Islet precursor cell (in vitro differentiated cells): ENCODE results near the gene MET.
"Not testable (repeated sequence)": the region's sequence is repeated elsewhere in the genome, so short reads cannot be mapped to it uniquely, and the experiment has no call there.

Source experiments
- DNase-seq: peaks from one replicate; pipeline ENCODE4 v3.0.0-alpha.2; 2018

Gene MET

DNA sequence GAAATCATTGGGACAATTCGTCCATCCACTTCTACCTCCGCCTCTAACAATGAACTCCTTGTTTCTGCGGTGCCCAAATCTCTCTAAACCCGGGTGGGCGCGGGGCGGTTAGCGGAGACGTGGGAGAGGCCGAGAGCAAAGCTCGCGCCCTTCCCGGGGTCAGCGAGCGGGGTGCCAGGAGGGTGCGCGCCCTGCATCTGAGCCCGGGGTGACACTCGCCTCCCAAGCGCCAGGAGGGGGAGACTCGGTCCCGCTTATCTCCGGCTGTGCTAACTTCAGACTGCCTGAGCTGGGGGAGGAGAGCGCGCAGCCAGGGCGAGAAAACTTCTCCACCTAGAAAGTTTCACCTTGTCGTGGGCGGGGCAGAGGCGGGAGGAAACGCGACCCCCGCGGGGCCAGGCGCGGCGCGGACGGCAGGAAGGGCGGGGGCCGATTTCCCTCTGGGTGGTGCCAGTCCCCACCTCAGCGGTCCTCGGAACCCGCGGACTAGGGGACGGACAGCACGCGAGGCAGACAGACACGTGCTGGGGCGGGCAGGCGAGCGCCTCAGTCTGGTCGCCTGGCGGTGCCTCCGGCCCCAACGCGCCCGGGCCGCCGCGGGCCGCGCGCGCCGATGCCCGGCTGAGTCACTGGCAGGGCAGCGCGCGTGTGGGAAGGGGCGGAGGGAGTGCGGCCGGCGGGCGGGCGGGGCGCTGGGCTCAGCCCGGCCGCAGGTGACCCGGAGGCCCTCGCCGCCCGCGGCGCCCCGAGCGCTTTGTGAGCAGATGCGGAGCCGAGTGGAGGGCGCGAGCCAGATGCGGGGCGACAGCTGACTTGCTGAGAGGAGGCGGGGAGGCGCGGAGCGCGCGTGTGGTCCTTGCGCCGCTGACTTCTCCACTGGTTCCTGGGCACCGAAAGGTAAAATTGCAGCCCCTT is at the start of gene MET:
MET (plus strand) TSS at position 516 of the 915 bp plus-strand sequence. CDS start 26,889 bp downstream, outside the sequence.
- DNase-seq = peak; percentile 88

DNA sequence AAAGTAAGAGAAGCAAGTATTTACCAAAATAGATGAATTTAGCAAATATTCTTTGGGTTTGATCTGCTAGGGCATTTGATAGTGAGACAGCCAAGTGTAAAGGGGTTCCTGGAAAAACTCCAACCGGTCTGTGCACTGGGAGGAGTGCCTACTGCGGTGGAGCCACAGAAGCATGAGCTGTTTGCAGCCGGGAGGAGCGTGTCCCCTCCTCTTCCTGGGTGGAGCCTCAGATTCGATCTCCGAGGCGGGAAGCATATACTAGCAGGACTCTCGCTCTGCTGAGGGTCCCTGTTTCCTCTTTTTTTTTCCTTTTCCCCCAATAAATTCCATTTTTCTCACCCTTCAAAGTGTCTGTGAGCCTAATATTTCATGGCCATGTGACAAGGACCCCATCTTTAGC is 45.1 kb upstream of the MET start:
- no peak for DNase-seq

DNA sequence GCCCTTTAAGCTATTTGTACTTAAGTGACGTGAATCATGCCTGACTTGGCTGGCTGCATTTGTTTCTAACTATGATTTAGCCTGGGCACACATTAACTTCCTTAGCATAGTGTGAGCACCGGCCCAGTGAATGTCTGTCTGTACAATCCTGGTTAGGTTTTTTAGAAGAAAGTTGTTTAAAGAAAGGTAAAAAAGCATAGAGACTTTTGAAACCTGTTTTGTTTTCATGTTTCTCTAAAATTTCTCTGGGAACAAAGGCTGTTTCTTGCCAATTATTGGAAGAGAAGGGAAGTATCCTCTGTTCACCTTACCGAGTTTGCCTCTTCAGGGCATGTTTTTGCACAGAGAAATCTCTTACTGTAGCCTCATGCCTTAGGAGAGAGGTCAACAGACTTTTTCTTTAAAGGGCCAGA is 42.9 kb upstream of the MET start:
- no peak for DNase-seq

DNA sequence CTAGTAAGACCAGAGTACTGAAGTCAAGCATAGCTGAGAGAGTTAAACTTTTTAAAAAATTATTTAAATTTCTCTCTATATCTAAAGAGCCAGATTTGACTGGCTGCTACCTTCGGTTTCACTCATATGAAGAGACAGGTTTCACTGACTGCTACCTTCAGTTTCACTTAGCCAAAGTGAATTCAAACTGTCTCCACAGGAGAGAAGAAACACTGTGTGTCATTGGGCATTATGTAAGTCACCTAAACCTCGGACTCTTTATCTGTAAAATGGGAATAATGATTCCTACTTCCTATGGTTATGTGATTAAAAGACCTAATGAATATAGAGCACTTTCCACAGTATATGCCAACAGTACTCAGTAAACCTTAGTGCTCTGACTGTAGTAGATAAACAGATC is 41.6 kb upstream of the MET start:
- DNase-seq = no peak

DNA sequence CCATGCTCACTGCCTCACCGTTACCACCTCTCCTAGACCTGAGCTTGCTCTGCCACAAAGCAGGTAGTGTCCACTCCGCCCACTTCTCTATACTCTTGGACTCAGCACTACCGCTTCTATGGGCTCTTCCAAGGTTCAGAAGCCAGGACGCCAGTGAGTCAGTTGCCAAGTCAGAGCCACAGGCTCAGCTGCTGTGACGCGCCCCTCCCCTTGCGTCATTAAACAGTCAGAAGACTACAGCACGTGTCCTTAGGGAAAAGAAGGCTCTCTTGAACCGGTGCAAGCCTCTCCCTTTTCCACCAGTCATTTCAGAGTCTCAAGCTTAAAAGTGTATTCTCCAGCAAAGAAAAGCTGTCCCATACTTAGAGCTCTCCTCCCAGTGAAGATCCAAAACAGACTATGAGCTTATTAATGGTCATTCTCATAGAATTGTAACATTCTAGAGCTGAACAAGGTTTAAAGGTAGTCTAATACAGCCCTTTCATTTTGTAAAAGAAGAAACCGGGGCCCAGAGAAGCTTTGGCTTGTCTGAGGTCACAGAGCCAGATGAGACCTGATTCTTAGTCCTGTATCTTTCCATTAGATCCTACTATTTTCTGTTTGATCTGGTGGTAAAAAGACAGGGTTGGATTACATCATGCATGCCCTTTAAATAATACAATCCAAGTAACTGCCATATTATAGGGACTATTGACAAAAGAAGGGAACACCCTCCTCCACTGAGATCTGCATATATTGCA is 40.9 kb upstream of the MET start:
- peak; percentile 85 for DNase-seq

DNA sequence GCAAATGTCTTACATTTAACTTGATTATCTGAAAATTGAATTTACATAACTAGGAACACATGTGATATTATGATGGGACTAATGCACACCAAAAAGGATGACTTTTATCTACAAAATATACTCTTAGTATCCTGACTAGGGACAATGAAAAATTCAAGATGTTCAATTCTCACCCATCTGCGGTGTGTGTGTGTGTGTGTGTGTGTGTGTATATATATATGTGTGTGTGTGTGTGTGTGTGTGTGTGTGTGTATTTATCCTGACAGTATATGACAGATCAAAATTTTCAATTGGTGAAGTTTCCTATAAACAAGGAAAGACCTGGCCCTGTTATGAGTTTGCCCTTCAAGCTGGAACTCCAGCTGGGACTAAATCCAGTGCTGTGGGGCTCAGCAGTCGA is 40.3 kb upstream of the MET start:
- no peak for DNase-seq

DNA sequence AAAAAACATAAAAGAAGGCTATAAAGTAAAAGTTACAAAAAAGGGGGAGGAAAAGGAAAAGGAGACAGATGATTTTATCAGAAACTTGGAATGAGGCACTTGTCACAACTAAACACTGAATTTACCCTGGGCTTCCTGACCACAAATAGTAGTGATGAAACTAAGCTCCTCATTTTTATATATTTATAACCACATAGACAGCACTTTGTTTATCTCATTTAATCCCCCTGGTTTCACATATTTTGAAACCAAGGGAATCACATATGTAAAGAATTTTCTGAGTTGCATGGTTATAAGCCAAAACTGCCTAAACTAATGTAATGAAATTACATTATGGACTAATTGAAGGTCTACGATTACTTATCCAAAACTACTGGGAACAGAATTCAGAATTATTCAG is 39.6 kb upstream of the MET start:
- DNase-seq = no peak

DNA sequence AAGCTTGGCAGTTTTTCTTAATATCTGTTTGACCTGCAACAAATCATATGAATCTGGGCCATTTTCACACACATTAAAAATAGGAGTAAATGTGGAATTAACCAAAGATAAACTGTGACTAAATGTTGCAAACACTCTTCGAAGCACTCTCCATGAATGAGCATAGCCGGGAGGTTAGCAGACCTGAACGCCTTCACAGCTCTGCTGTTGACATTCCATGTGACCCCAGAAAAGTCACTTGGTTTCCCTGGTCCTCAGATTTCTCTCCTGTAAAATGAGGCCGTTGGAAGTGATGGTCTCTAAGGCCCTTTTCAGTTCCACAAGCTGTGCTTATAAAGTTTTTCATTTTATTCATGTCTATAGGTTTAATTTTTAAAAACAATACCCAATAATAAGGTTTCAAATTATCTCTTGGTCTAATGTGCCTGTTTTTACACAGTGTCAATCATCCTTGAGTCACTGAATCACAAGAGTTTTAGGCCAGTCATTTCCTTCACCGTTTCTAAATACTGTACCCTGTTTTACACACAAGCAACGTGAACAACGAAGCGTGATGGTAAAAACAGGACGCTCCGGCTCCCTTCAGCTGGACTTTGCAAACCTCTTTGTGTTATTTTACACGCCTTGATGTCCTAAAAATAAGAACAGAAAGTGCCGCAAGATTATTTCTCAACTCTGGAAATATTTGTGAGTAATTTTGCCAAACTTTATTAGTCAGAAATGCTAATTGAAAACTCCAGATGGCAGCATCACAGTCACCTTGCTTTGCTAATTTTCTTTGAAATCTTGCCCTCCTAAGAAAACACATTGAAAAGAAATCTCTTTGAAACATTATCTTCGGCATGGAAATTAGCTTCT is 38.6 kb upstream of the MET start:
- no peak for DNase-seq

DNA sequence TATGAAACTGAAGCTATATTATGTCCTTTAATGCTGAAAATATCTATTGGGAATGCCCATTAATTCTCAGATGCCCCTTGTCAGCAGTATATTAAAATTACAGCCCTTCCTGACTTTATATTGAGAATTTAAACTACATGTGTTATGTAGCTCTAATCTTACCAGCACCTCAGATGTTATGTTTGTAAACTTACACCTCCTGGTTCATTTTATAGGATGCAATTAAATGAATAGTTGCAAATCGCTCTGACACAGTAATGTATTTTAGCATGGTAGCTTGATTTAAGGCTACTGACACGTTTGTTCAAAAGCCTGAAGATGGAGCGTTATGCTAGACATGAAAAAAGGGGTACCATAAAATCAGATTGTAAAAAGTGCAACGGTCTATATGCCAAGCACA is 35.0 kb upstream of the MET start:
- DNase-seq = no peak

DNA sequence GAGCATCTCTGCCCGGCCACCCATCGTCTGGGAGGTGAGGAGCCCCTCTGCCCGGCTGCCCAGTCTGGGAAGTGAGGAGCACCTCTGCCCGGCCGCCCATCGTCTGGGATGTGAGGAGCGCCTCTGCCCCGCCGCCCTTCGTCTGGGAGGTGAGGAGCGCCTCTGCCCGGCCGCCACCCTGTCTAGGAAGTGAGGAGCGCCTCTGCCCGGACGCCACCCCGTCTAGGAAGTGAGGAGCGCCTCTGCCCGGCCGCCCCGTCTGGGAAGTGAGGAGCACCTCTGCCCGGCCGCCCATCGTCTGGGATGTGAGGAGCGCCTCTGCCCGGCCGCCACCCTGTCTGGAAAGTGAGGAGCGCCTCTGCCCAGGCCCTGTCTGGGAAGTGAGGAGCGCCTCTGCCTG is 33.4 kb upstream of the MET start:
- not testable (repeated sequence) for DNase-seq

DNA sequence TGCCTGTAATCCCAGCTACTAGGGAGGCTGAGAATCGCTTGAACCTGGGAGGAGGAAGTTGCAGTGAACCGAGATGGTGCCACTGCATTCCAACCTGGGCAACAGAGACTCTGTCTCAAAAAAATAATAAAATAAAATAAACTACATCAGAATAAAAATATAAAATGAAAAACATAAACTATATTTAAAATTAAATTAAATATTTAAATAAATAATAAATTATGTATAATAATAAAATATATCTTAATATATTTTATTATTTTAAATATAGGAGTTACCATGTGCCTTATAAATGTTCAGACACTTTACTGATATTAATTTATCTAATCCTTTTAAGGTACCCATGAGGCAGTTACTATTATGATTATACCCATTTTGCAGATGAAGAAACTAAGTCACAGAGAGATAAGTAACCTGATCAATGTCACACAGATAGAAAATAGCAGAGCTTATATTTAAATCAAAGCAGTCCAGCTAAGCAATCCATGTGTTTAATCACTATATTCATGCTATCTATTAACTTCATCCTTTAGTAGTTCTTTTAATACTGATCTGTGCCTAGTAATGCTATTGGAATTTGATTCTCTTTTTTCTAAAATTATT is 30.3 kb upstream of the MET start:
- no peak for DNase-seq

DNA sequence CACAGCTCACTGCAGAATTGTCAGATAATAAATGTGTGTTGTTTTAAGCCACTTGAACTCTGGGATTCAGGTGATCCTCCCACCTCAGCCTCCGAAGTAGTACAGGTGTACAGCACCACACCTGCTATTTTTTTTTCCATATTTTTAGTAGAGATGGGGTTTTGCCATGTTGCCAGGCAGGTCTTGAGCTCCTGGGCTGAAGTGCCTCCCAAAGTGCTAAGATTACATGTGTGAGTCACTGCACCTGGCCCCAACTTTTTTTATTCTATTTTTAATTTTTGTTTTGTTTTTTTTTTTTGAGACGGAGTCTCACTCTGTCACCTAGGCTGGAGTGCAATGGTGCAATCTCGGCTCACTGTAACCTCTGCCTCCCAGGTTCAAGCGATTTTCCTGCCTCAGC is 28.8 kb upstream of the MET start:
- not testable (repeated sequence) for DNase-seq

DNA sequence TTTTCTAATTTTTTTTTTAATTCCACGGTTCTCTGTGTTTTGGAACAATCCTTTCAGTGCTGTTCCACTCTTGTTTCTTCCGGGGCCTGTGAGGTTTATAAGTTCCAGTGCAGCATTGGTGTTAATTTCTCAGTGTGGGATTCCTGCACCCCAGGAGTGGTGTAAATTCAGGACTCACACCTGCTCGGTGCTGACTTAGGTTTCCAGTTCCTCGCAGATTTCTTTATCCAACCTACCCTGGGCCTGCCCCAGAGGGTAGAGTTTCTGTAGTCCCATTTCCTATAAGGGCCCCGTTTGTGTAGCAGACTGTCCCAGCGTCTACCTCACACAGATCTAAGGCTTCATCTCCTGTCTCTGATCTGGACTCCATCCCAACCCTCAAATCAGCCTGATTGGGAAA is 27.4 kb upstream of the MET start:
- no peak for DNase-seq

DNA sequence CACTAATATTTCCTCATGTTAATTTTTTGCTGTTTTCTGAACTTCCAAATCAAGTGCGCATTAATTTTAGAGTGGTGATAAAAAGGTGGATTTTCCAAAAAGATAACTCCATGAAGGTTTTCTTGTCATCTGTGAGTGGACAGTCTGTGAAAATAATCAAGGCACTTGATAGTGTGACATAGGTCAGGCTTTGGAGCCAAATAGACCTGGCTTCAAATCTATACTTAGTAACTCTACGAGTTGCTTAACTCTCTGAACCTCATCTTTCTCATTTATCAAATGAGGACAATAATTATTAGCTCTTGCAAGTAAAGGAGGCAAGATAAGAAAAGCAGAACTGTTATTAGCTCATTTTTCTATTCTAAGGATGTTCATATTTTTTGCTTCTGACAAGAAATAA is 24.7 kb upstream of the MET start:
- DNase-seq = no peak

DNA sequence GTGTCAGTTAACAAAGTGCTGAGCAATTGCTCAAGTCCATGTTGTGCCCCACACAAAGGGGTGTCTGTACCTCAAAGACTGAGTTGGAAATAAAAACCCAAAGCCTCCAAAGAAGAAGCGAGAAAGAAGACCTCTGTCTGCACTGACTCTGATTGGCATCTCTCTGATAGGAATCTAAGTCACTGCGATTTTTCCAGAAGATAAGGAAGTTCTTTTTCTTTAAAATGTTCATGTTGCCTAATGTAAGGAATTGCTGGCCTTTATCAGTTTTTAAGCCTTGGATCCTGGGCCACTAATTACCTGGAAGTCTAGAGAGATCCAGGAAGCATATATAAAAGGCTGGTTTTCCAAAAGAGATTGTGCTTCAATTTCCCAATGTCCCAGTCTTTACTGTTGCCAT is 24.1 kb upstream of the MET start:
- no peak for DNase-seq

DNA sequence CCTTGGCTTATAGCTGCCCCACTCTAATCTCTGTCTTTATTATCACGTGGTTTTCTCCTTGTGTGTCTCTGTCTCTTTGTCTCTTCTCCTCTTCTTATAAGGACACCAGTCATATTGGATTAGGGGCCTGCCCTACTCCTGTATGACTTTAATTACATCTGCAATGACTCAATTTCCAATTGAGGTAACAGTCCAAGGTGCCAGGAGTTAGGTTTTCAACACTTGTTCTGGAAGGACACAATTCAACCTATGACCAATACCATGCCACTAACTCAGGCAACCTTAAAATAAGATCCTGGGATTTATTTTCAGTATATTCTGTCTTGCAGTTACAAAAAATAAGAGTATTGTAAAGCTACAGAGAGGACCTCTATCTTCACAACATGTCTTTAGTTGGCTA is 21.6 kb upstream of the MET start:
- no peak for DNase-seq

DNA sequence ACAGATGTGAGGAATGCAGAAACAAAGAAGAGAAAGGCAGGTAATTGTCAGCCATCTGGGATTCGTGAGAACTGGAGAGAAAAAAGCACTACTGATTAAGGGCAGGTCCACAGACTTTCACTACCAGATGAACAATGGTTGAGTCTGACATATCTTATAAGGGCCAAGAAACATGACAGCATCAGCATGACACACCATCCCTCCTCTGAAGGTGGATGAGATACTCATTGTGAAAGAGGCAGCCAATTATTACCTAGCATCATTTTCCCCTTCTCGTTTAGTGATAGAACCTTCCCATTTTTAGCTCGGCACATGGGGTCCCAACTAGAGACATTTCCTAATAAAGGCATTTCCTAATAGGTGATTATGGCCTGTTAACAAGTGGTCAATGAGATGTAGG is 19.2 kb upstream of the MET start:
- no peak for DNase-seq

DNA sequence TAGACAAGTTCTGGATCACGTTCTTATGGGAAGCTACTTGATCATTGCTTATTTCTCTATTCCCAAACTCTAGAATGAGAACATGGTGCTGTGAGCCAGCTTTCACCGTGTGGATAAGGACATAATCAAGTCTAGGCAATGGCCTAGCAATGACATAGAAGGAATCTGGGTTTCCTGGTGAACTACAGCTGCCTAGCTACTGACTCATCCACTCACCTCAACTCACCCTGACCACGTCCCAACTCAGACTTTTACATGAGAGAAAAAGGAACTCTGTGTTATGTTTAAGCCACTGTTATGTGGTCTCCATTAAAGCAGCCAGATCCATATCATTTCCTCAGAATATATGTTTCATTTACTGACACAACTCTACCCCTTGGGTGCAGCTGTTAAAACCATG is 18.8 kb upstream of the MET start:
- DNase-seq = peak; percentile 75

DNA sequence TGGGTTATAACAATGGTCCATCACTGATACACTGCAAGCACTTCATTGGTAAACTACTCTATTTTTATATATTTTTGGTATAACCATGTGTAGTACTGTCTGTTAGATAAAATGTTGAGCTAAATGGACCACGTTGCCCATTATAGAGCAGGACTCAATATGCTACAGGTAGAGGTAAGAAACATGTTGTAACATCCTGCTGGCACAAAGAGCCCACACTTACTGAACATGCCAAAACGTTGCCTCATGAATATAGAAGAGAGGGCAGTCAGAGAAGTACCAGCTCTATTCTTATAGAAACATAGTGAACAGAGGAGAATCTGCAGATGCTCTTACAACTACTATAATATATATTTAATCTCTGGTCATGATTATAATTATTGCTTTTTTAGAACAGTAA is 18.4 kb upstream of the MET start:
- DNase-seq = no peak

DNA sequence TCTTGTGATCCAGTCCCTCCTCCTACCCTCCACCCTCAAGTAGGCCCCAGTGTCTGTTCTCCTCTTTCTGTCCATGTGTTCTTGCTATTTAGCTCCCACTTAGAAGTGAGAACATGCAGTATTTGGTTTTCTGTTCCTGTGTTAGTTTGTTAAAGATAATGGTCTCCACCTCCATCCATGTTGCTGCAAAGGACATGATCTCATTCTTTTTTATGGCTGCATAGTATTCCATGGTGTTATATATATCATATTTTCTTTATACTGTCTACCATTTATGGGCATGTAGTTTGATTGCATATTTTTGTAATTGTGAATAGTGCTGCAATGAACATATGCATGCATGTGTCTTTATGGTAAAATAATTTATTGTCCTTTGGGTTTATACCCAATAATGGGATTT is 12.7 kb upstream of the MET start:
- not testable (repeated sequence) for DNase-seq

DNA sequence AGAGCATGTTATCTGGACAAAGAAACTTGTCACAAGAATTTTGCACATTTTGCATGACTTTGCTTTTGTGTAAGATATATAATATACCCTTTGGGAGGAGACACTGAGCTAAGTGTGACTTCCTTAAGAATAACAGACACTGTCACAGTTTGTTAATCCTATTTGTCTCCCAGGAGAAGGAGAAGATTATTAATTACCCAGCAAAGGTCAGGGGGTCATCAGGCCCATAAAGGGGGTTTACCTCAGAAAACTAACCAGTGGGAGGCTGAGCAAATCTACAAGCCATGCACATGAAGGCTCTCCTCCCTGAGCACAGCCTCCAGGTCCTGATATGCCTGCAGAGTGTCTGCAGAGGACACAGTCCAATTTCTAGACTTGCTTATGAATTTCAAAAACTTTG is 10.1 kb upstream of the MET start:
- DNase-seq = no peak

DNA sequence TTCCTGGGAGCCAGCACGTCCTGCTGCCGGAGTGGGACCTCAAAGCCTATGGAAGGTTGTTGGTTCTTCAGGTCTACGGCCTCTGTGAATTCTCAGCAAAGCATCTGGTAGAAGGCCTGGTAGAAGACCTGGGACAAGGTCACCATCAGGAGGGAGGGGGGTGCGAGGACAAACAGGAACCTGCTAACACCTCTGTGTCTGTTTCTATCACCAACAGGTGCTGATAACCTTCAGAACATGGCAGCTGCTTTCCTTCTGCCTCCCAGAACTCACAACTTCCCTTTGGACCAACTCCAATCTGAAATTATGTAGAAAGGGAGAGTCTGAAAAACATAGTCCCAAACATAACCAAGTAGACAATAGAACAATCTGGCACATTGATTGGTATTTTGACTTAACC is 8.3 kb upstream of the MET start:
- DNase-seq = no peak
